Measurements from ENCODE around the gene IQGAP2. TPM values are rescaled to one million over a fixed set of nuclear protein-coding genes. Genes with fewer than 3 reads are reported as not detected.
"Not testable (repeated sequence)": the region's sequence is repeated elsewhere in the genome, so short reads cannot be mapped to it uniquely, and the experiment has no call there.

IQGAP2 gene
- total RNA-seq, 1 donor from 2014 or later: 14.2 TPM

DNA sequence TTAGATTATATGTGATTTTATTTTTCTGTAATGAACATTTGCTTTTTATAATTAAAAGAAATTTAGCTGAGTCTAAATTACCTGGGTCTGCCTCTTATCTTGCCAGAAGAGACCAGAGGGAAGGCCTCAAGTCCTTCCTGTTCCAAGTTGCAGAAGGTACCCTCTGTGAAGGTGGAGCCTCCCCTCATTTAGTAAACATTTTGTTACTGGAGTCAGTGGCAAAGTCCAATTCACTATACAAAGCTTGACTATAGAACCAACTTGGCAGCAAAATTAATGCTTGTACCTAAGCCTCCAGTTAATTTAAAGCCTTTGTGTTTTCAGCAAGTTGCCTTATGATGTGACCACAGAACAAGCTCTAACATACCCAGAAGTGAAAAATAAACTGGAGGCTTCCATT is 270.0 kb downstream of the IQGAP2 start:
- Mint-ChIP-seq H3K4me3 (no peak overlapping the region), H3K27ac (ENCODE audit: unreplicated experiment) (no peak overlapping the region), H3K9me3 (no peaks in the 10 kb centered on the region), H3K36me3 (ENCODE audit: low read depth) (peaks cover 5% of the 10 kb centered on the region), H3K27me3 (ENCODE audit: low read depth) (no peaks in the 10 kb centered on the region), H3K4me1 (no peaks in the 10 kb centered on the region)
- no peak for TF ChIP-seq CTCF (conservative IDR thresholded peaks at IDR 0.05)
- DNase-seq (ENCODE audit: low read depth, low spot score): no peak

DNA sequence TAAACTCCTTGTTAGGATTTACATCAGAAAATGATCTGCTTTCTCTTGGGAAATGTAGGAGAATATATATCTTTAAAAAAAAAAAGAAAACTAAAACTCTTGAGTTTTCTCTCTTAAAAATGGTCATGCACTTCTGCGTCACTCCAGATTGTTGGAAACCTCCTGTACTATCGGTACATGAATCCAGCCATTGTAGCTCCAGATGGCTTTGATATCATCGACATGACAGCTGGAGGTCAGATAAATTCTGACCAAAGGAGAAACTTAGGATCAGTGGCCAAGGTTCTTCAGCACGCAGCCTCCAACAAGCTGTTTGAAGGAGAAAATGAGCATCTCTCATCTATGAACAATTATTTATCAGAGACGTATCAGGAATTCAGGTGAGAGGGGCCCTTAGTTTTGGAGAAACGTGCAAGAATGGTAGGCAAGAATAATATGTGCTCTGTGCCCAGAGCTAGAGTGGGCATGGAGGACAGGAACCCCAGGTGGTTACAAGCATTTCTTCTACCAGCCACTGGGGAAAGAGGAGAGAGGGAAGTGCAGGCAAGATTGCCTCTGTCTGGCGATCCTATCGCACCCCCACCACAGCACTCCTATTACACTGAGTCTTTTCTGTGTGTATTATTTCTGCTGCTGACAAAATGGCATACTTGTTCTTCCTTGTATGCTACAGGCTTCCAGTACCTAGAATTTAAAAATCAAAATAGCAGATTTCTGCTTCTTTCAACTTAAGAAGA is 271.4 kb downstream of the IQGAP2 start:
- Mint-ChIP-seq H3K27me3 (ENCODE audit: low read depth) (no peaks in the 10 kb centered on the region), H3K9me3 (no peaks in the 10 kb centered on the region), H3K4me1 (no peaks in the 10 kb centered on the region), H3K4me3 (no peak overlapping the region), H3K27ac (ENCODE audit: unreplicated experiment) (no peak overlapping the region), H3K36me3 (ENCODE audit: low read depth) (peaks cover under 1% of the 10 kb centered on the region)
- no peak for TF ChIP-seq CTCF (conservative IDR thresholded peaks at IDR 0.05)
- no peak for DNase-seq (ENCODE audit: low read depth, low spot score)

DNA sequence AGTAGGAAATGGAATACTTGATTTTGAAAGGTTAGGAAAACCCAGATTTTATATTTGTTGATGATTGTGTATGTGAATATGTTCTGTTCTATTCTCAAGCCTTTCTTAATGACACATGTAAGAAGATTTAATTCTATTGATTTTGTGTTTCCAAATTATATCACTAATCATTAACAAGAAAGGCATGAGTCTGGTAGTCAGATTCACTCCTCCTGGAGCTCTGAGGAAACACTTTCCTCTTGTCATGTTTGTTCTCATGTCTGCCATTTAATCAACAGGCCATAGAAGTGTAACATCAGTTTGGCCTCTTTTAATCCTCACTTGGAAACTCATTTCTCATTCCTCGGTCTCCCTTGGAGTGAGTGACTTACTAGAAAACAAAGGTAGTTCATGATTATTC is 272.3 kb downstream of the IQGAP2 start:
- no peaks in the 10 kb centered on the region for H3K36me3 Mint-ChIP-seq (ENCODE audit: low read depth)
- no peaks in the 10 kb centered on the region for H3K27me3 Mint-ChIP-seq (ENCODE audit: low read depth)
- TF ChIP-seq CTCF (conservative IDR thresholded peaks at IDR 0.05): no peak
- no peak overlapping the region for H3K4me3 Mint-ChIP-seq
- no peaks in the 10 kb centered on the region for H3K9me3 Mint-ChIP-seq
- DNase-seq (ENCODE audit: low read depth, low spot score): no peak
- no peak overlapping the region for H3K27ac Mint-ChIP-seq (ENCODE audit: unreplicated experiment)
- H3K4me1 Mint-ChIP-seq: no peaks in the 10 kb centered on the region

- TF ChIP-seq CTCF (conservative IDR thresholded peaks at IDR 0.05): no peak
- H3K4me1 Mint-ChIP-seq: no peaks in the 10 kb centered on the region
- no peak overlapping the region for H3K4me3 Mint-ChIP-seq
- H3K9me3 Mint-ChIP-seq: no peaks in the 10 kb centered on the region
- H3K27ac Mint-ChIP-seq (ENCODE audit: unreplicated experiment): no peak overlapping the region
- H3K36me3 Mint-ChIP-seq (ENCODE audit: low read depth): no peaks in the 10 kb centered on the region
- H3K27me3 Mint-ChIP-seq (ENCODE audit: low read depth): no peaks in the 10 kb centered on the region
- DNase-seq (ENCODE audit: low read depth, low spot score): no peak
Measured at GRCh38 chr5:76677849-76678472, 274.9 kb downstream of the IQGAP2 start.

- H3K4me3 Mint-ChIP-seq: no peak overlapping the region
- H3K27ac Mint-ChIP-seq (ENCODE audit: unreplicated experiment): no peak overlapping the region
- no peak for DNase-seq (ENCODE audit: low read depth, low spot score)
- peaks cover 5% of the 10 kb centered on the region for H3K4me1 Mint-ChIP-seq
- no peaks in the 10 kb centered on the region for H3K27me3 Mint-ChIP-seq (ENCODE audit: low read depth)
- no peaks in the 10 kb centered on the region for H3K9me3 Mint-ChIP-seq
- no peak for TF ChIP-seq CTCF (conservative IDR thresholded peaks at IDR 0.05)
- no peaks in the 10 kb centered on the region for H3K36me3 Mint-ChIP-seq (ENCODE audit: low read depth)
Measured at GRCh38 chr5:76679231-76679630, 276.1 kb downstream of the IQGAP2 start.

- H3K27me3 Mint-ChIP-seq (ENCODE audit: low read depth); H3K27ac Mint-ChIP-seq (ENCODE audit: unreplicated experiment); DNase-seq (ENCODE audit: low read depth, low spot score); H3K9me3 Mint-ChIP-seq; H3K36me3 Mint-ChIP-seq (ENCODE audit: low read depth); H3K4me3 Mint-ChIP-seq: not testable (repeated sequence)
- H3K4me1 Mint-ChIP-seq: peaks cover 11% of the 10 kb centered on the region
Measured at GRCh38 chr5:76680826-76681225, 277.7 kb downstream of the IQGAP2 start.

Data from neural crest cell (in vitro differentiated cells).